Measurements from ENCODE around the gene PCDHGA9.
"Not testable (repeated sequence)": the region's sequence is repeated elsewhere in the genome, so short reads cannot be mapped to it uniquely, and the experiment has no call there.

Gene PCDHGA9

GRCh38 chr5:141414548-141415274 lies 12.1 kb downstream of the PCDHGA9 start:
- not testable (repeated sequence) for DNase-seq

DNA sequence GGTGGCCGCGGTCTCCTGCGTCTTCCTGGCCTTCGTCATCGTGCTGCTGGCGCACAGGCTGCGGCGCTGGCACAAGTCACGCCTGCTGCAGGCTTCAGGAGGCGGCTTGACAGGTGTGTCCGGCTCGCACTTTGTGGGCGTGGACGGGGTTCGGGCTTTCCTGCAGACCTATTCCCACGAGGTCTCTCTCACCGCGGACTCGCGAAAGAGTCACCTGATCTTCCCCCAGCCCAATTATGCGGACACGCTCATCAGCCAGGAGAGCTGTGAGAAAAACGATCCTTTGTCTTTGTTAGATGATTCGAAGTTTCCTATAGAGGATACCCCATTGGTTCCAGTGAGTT lies 12.7 kb downstream of the PCDHGA9 start:
- not testable (repeated sequence) for DNase-seq

DNA sequence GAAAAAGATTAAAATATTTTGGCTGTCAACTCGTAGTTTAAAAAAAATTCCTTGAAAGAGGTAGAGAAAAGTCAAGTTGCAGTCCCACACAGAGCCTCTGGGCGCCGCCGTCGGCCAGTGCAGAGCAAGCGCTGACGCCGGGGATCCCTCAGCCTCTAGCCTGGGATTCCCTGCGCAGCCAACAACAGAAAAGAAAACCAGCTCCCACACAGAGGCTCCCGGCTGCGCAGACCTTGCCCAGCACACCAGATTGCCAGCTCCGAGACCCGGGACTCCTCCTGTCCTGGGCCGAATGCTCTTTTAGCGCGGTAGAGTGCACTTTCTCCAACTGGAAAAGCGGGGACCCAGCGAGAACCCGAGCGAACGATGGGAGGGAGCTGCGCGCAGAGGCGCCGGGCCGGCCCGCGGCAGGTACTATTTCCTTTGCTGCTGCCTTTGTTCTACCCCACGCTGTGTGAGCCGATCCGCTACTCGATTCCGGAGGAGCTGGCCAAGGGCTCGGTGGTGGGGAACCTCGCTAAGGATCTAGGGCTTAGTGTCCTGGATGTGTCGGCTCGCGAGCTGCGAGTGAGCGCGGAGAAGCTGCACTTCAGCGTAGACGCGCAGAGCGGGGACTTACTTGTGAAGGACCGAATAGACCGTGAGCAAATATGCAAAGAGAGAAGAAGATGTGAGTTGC lies 15.1 kb downstream of the PCDHGA9 start, which contains the start of gene PCDHGB7:
Gene PCDHGB7 (plus strand): TSS at position 184 of the 679 bp plus-strand sequence. CDS start 183 bp downstream, at position 367.
- peak; percentile 70 for DNase-seq

GRCh38 chr5:141419074-141419880 lies 16.7 kb downstream of the PCDHGA9 start:
- DNase-seq: no peak

DNA sequence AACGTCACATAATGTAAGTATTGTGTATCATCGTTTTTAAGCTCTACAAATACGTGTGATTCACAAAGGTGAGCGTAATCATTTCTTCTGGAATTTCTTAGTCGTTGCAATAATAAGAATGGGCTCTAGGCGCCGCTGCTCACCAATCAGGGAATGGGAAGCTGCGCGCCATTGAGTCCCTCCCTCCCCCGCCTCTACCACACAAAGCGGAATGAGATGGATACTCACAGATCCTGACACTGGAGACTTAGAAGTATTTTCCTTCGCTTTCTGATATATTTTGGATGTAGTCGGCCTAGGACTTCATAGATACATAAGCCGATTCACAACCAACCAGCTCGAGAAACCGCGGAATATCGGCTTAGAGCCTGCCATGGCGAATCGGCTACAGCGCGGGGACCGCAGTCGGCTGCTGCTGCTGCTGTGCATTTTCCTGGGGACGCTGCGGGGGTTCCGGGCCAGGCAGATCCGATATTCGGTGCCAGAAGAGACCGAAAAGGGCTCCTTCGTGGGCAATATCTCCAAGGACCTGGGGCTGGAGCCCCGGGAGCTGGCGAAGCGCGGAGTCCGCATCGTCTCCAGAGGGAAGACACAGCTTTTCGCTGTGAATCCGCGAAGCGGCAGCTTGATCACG lies 18.4 kb downstream of the PCDHGA9 start, which contains the start of gene PCDHGA11:
Gene PCDHGA11 (plus strand): TSS at position 197 of the 634 bp plus-strand sequence. CDS start 177 bp downstream, at position 374.
- DNase-seq: no peak

GRCh38 chr5:141421489-141421855 lies 18.9 kb downstream of the PCDHGA9 start:
- DNase-seq: no peak

- no peak for DNase-seq
Observed at GRCh38 chr5:141422742-141423291, 20.2 kb downstream of the PCDHGA9 start.

DNA sequence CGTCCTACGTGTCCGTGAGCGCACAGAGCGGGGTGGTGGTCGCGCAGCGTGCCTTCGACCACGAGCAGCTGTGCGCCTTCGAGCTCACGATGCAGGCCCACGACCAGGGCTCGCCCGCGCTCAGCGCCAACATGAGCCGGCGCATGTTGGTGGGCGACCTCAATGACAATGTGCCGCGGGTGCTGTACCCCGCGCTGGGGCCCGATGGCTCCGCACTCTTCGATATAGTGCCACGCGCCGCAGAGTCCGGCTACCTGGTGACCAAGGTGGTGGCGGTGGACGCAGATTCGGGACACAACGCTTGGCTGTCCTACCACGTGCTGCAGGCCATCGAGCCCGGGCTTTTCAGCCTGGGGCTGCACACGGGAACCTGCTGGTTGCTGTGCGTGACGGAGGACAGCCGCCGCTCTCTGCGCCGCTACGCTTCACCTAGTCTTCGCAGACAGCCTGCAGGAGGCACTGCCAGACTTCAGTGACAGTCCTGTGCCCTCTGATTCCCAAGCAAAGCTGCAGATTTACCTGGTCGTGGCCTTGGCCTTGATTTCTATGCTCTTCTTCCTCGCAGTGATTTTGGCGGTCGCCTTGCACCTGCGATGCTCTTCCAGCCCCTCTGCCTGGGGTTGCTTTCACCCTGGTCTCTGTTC lies 25.3 kb downstream of the PCDHGA9 start:
- no peak for DNase-seq

GRCh38 chr5:141430332-141431113 lies 27.9 kb downstream of the PCDHGA9 start, which contains the start of gene PCDHGA12:
PCDHGA12 (plus strand) TSS chr5:141430507; CDS start chr5:141430760, 253 bp downstream.
- DNase-seq: no peak

GRCh38 chr5:141431286-141431685 lies 28.7 kb downstream of the PCDHGA9 start:
- no peak for DNase-seq

DNA sequence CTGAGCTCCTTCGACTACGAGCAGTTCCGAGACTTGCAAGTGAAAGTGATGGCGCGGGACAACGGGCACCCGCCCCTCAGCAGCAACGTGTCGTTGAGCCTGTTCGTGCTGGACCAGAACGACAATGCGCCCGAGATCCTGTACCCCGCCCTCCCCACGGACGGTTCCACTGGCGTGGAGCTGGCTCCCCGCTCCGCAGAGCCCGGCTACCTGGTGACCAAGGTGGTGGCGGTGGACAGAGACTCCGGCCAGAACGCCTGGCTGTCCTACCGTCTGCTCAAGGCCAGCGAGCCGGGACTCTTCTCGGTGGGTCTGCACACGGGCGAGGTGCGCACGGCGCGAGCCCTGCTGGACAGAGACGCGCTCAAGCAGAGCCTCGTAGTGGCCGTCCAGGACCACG lies 29.7 kb downstream of the PCDHGA9 start:
- DNase-seq: not testable (repeated sequence)

DNA sequence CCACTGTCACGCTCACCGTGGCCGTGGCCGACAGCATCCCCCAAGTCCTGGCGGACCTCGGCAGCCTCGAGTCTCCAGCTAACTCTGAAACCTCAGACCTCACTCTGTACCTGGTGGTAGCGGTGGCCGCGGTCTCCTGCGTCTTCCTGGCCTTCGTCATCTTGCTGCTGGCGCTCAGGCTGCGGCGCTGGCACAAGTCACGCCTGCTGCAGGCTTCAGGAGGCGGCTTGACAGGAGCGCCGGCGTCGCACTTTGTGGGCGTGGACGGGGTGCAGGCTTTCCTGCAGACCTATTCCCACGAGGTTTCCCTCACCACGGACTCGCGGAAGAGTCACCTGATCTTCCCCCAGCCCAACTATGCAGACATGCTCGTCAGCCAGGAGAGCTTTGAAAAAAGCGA lies 30.1 kb downstream of the PCDHGA9 start:
- not testable (repeated sequence) for DNase-seq

GRCh38 chr5:141434006-141434405 lies 31.4 kb downstream of the PCDHGA9 start:
- DNase-seq: no peak

GRCh38 chr5:141437221-141437620 lies 34.6 kb downstream of the PCDHGA9 start:
- DNase-seq: no peak

DNA sequence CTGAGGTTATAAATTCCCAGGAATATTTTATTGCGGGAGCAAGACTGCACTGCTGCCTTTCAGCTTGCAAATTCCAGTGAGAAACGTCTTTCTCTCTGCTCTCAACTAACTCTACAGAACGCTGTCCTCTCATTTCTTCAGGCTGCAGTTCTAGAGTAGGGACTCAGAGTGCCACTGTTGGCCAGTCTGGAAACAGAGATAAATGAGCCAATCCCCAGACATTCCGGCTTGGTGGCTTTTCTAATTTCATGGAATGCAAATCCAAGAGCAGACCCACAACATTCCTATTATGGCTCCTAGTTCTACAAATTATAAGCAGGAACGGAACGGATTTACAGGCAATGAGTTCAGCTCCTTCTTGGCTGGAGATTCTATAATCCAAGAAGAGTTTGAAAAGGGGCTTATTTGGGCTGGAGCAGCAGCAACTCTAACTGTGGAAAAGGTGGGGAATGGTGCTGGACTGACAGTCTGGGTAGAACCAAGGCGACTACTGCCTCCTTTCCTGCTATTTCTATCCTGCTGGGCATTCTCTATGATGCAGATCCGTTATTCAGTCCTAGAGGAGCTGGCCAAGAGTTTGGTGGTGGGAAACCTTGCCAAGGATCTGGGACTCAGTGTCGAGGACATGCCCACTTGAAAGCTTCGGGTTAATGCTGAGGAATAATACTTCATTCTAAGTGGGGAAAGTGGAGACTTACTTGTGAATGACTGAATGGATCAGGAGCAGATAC lies 37.0 kb downstream of the PCDHGA9 start:
- no peak for DNase-seq

GRCh38 chr5:141440341-141440740 lies 37.8 kb downstream of the PCDHGA9 start:
- no peak for DNase-seq

DNA sequence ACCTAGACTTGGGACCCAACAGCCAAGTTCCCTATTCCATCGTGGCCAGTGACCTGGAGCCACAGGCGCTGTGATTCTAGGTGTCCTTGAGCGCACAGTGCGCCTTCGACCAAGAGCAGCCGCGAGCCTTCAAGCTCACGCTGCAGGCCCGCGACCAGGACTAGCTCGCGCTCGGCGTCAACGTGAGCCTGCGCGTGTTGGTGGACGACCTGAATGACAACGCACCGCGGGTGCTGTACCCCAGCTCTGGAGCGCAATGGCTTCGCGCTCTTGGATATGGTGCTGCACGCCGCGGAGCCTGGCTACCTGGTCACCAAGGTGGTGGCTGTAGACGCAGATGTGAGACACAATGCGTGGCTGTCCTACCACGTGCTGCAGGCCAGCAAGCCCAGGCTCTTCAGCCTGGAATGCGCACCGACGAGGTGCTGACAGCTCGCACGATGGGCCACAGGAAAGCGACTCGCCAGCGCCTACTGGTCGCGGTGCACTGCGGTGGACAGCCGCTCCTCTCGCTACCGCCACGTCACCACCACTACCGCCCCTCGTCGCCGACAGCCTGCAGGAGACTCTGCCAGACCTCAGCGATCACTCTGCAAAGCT lies 39.1 kb downstream of the PCDHGA9 start:
- DNase-seq: no peak

Data from NCI-H1436 (cell line).